Stimulated activated CD4-positive, alpha-beta T cell treated with anti-CD3 and anti-CD28 coated beads, Interleukin-1b, Interleukin-23, amount 100 ng/mL, for 24 hours (primary cell): ENCODE data around the gene PPP3CA.
"Not testable (repeated sequence)": the region's sequence is repeated elsewhere in the genome, so short reads cannot be mapped to it uniquely, and the experiment has no call there.

Source experiments
- DNase-seq, 4 experiments: peaks; one replicate each; pipeline ENCODE4 v3.0.0-alpha.2; 2020; ENCODE audit warnings: low read depth in 4 of 4, low spot score in 1 of 4

PPP3CA gene

DNA sequence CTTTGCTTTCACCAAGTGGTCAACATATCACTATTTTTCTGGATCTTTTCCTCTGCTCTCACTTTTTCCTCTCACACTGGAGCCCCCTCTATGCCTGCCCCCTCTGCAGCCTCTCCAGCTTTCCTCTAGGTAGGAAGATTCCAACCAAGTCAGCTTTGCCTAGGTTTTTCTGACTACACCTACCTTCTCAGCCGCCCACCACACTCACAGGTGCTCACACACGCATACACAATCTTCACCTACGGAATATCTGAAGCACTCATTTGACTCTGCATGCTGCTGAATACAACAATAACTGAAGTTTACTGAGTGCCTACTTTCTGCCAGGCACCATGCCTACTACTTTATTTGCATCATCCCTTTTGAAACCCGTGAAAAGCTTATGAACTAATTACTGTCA is 328.0 kb downstream of the PPP3CA start:
- no peak for DNase-seq

DNA sequence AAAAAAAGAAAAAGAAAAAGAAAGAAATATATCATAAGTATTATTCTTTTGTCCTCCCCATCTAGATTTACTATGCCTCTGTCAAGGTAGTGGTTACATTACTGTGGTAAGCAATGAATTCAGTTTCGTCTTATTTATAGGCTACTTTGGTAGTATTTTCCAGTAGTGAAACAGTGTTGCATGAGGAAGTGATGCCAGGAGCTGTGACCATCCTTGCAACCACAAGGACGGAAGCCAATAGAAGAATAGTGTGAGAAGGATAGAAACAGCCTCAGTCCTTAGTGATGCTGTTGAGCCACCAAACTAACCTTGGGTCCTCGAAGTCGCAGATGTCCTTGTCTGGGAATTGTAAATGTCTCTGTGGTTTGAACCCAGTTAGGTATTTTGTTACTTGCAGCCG is 328.5 kb downstream of the PPP3CA start:
- DNase-seq: no peak

DNA sequence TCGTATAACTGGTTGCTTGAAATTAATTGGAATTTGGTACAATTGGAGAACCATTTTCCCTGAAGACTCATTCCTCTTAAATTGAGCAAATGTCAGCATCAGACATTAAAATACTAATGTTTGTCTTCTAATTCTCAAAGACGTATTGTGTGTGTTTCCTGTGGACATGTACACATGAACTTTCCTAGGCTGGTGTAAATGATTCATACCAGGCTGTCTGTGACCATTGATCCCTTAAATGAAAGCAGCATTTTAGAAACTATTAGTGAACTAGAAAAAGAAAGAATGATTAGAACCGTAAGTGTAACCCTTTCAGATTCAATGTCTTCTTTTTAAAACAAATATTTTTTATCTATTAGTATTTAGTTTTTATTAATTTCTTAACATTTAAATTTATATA is 332.9 kb downstream of the PPP3CA start:
- no peak for DNase-seq

DNA sequence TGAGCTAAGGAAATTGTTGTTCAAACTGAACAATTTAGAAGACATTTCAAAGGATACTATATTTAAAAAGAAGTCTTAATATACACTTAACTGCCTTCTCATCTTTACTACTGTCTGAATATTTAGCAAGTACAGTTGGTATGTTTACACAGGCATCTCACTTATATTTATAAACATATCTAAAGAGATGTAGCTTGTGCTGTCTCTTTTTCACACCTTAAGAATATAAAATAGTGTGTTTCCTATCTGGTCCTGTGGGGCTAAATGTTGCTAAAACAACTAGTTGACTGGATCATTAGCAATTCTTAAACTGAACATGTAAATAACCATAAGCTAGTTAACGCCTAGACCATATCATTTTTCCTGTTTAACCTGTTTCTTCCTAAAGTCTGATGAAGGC is 336.3 kb downstream of the PPP3CA start:
- no peak for DNase-seq

DNA sequence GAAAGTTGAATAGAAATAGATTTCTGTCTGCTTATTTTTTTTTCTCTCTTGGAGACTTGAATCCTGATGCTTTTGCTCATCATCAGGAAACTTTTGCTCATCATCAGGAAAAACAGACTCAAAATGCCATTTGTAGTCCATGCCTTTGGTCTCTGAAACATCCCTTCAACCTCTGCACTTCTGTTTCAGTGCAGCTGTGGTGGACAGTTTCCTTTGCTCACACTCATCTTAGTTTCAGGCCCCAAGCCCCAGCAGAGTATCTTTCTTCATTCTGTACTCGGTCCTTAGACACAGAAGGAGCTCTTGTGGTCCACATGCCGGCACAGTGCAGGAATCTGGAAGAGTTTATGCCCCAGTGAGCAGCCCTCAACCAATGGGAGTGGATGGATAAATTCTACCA is 337.9 kb downstream of the PPP3CA start:
- DNase-seq: no peak

DNA sequence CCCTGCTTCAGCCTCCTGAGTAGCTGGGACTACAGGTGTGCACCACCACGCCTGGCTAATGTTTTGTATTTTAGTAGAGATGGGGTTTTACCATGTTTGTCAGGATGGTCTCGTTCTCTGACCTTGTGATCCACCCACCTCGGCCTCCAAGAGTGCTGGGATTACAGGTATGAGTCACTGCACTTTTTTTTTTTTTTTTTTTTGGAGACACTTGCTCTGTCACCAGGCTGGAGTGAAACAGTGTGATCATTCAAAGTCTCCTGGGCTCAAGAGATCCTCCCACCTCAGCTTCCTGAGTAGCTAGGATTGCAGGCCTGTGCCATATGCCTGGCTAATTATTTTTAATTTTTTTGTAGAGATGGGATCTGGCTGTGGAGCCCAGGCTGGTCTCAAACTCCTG is 338.8 kb downstream of the PPP3CA start:
- no peak for DNase-seq

DNA sequence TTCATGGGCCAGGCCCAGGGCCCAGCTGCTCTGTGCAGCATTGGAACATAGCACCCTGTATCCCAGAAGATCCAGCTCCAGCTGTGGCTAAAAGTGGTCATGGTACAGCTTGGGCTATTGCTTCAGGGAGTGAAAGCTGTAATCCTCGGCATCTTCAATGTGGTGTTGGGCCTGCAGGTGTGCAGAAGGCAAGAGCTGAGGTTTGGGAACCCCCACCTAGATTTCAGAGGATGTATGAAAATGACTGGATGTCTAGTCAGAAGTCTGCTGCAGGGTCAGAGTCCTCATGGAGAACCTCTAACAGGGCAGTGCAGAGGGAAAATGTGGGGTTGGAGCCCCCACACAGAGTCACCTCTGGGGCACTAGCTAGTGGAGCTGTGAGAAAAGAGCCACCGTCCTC is 341.7 kb downstream of the PPP3CA start:
- DNase-seq: no peak

DNA sequence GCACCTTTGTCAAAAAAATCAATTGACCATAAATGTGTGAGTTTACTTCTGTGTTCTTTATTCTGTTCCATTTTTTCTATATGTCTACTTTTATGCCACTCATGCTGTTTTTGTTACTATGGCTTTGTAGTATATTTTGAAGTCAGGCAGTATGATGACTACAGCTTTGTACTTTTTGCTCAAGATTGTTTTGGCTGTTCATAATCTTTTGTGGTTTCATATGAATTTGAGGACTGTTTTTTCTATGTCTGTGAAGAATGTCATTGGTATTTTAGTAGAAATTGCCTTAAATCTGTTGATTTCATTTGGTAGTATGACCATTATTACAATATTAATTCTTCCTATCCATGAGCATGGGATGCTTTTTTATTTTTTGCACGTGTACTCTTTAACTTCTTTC is 346.8 kb downstream of the PPP3CA start:
- no peak for DNase-seq

DNA sequence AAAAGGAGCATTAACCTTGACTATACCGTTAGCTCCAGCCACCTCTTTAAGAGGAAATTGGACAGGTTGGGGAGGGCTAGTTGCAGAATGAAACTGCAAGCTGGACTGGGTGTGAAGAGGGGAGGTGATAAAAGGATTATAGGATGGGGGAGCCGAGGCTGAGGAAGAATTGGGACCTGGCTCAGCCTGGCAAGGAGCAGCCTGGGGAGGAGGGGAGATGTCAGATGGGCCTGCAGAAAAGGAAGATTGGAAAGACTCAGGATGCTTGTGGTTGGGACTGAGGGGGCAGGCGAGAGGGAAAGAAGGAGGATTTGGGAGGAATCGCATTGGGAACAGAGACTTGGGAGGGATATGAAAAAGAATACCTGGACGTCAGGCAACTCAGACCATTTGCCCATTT is 351.7 kb downstream of the PPP3CA start:
- DNase-seq: no peak

DNA sequence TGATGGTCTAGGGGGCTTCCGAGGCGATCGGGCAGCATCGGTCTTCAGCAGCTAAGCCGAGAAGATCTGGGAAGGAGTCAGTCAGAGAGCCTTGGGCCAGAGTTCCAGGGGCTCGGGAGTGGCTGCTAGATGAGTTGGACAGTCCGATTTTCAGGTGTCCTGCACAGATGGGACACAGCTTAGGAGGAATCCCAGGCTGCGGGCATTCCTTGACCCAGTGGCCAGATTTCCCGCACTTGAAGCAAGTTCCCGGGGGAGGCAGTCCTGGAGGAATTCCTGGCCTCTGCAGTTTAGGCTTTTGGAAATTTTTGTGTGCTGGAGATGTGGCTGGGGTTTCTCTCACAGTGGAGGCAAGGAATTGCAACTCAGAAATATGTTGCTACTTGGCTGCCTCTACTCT is 352.3 kb downstream of the PPP3CA start:
- not testable (repeated sequence) for DNase-seq

DNA sequence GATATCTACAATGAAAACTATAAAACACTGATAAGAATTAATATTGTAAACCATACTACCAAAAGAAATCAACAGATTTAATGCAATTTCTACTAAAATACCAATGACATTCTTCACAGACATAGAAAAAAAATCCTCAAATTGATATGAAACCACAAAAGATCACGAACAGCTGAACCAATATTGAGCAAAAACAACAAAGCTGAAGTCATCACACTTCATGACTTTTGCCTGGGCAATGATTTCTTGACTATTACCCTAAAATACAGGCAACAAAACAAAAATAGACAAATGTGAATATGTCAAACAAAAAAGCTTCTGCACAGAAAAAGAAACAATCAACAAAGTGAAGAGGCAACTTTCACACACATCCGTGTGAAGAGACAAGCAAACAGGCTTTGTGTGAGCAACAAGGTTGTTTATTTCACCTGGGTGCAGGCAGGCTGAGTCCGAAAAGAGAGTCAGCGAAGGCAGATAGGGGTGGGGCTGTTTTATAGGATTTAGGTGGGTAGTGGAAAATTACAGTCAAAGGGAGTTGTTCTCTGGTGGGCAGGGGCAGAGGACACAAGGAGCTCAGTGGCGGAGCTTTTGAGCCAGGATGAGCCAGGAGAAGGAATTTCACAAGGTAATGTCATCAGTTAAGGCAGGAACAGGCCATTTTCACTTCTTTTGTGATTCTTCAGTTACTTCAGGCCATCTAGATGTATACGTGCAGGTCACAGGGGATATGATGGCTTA is 355.8 kb downstream of the PPP3CA start:
- not testable (repeated sequence) for DNase-seq

DNA sequence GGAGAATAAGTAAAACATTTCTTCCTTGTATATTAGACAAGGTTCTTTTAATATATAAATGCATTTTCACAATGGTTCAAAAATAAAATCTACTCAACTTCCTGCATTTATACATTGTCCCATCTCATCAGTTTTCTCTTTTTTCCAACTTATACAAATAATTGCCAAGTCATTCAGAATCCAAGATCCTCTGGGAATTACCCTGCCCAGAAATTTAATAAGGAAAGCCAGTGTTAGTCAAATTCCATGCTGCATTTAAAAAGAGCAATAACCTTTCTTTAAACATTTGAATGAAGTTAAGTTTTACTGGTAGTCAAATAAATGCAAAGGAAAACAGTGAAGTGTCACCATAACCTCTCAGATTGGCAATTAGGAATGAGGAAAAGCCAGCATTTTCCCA is 357.9 kb downstream of the PPP3CA start:
- no peak for DNase-seq

DNA sequence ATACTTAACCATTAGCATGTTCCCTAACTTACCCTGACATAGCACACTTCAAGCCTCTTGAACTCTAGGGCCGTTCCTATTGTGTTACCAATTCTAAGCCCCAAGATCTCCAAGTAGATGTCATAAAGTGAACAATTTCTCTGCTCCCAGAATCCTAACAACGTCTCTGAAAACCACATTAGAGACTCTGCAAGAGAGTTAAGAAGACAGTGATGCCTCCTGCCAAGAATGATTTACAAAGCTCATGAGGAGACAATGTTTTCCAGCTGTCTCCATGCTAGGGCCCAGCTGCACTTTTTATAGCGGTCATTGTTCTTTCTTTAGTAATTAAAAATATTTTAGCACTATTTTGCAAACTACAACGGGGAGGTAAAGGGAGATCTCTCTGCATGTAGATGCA is 358.4 kb downstream of the PPP3CA start:
- DNase-seq: no peak

DNA sequence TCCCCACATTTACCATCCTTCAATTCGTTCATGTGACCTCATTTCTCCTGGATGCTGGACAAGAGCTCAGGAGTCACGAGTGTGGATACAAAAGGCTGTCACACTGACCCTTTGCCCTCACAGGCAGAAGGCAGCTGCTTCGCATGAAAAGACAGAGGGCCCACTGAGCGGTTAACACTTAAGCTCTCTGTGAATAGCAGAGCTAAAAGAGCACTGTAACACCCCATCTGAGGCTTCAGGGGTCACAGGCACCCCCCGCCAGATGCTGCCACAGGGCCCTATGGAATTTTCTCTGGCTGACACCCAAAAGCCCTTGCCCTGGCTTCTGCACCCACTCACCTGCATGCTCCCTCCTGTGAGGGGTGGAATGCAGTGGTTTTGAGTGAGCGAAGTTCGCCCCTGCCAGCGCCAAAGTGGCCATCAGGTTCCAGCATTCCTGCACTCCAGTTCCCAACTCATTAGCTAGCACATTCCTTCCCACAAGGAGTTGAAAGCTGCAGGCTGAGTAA is 360.9 kb downstream of the PPP3CA start:
- no peak for DNase-seq

DNA sequence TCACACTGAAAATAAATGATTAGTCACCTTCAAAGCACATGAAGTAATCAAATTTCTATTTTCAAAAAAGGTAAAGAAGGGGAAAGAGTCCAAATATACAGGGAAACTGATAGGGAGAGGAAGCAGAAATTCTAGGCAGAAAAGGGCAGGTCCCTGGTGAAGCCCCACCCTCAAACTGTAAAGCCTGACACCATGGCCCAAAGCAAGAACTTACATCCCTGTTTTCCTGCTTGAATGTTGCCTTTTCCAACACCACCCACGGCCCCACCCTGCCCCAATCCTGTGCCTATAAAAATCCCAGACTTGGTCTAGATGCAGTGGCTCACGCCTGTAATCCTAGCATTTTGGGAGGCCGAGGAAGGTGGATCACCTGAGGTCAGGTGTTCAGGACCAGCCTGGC is 361.8 kb downstream of the PPP3CA start:
- DNase-seq: no peak

DNA sequence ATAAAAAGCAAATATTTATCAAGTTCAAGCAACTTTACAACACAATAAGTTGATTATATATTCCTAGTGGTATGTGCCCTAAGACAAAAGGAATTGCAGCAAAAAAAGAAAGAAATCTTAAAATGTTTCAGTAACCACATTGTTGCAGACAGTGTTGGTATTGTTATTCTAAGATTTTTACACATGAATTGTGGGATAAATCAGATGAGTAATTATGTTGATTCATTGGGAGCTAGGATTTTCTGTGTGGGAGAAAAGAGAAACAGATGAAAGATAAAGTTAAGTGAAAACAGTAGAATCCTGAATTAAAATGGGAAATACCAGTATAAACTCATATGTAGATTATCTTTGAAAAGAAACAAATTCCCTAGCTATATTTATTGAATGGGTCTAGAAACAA is 362.4 kb downstream of the PPP3CA start:
- DNase-seq: no peak

DNA sequence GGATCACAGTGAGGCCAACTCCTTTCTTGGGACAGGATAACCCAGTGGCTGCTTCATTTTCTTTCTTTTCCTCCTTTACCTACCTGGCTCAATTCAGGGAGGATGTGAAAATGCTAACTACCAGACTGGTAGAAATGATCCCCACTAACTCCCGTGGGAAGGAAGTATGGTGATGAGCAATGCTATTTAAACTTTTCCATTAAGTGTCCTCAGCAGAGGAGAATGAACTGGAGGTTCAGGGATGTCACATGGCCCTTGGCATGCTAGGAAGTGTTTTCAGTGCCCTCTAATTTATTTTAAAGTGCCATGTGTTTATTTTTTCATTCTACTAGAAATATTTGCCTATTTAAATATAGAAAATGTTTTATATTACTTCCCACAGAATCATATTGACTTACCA is 363.9 kb downstream of the PPP3CA start:
- no peak for DNase-seq

DNA sequence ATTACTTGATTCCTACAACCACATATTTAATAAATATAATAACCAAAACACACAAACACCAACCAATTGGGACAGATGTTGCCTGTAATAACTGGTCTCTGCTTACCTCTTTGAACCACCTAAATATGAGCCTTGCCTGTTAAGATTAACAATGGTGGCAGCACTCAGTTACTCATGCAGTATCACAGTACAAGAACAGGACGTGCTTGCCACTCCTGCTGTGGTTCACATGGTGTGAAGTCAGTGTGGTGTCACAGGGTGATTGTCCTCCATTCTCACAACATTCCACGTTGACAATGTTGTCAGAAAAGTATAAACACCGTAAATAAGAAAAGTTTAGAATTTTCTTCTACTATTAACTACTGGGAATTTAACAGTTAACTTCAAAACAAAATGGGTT is 365.0 kb downstream of the PPP3CA start:
- no peak for DNase-seq

DNA sequence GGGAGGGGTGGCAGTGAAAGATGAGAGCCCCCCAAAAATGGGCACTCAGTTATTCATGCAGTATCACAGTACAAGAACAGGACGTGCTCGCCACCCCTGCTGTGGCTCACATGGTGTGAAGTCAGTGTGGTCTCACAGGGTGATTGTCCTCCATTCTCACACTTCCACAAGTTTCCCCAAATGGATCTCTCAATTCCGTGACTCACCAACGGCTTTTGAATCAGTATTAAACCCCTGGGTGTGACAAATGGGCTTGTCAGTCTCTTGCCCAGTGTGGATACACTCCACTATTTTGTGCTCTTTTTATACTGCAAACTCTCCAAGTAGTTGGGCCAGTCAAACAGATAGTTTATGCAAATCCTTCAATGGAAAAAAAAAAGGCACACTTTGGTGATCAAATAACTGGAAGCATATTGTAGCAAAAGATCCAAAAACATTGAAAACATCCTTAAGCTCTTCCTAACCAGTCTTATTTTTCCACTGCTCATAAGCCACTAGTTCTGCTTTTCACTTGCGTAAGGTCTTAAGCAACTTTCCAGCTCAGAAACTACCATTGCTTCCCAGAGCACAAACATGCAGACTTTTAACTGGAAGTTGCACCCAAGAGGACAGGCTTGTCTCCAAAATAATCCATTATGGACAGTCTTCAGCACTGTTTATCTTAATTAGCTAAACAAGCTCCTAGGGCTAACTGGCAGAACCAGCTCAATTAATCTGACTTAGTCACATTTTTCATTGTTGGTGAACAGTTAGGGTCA is 365.7 kb downstream of the PPP3CA start:
- DNase-seq: no peak

DNA sequence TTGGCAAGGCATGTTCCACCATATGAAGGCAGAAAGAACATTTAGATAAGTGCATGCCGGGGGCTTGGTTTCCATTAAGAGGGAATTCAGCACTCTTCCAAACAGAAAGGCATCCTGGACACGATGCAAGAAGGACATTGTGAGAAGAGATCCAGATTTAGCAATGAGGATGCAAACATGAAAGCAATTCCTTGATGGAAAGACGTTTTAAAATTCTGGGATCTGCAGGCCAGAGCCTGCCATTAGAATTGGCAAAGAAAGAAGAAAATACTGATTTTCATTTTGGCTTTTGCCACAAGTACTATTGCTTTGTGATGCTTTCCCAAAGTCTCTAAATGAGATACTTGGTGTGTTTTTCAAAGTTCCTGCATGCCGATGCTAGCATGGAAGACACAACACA is 367.6 kb downstream of the PPP3CA start:
- DNase-seq: no peak

DNA sequence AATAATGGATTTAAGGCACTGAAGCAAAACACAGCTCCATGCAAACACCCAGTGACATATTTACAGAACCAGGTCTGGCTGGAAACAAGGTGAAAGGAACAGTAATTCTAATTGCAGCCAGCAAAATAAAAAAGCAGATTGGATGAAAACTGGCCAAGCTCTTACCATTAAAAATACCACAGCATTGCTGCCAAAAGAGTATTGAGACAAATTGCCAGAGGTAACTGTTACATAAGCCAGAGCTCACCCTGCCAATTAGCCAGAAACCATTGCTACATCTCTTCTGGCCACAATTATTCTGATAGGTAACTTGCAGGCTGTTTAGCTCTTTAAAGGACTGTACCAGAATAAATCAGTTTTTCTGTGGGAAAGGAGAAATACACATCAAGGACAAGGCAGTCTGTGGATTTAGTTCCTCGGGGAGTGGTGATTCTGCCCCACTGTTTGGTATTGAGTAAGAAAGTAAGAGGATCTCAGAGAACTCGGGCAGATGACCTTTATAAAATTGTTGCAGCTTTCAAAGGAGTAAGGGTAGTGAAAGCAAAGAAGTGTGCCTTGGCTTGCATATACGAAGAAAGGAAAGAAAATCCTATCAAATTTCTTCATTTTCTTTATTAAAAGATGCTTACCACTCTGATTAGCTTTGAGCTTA is 369.5 kb downstream of the PPP3CA start:
- DNase-seq: no peak

DNA sequence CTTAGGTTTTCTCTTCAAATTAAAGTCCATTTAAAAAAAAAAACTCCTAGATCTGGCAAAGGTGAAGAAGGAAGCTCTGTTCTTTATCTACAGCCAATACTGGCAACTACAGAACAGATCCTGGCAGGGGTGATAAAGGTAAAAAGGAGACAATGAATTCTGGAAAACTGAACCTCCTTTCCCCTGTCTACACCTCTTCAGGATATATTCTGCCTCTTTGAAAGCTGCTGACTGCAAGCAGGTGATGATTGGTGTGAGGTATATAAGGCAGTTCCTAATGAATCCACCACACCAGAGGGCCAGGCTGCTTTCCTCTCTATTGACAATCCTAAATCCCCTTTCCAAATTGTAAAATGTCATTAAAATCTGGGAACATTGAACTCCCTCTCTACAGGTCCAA is 370.1 kb downstream of the PPP3CA start:
- DNase-seq: no peak
